ENCODE measurements around the gene ZDHHC16. TPM values are rescaled to one million over a fixed set of nuclear protein-coding genes. Genes with fewer than 3 reads are reported as not detected.
A peak's percentile ranks its signal among the peaks of the same experiment; 100 is the strongest.
"Not testable (repeated sequence)": the region's sequence is repeated elsewhere in the genome, so short reads cannot be mapped to it uniquely, and the experiment has no call there.

ZDHHC16 gene
- total RNA-seq, 1 donor from 2014 or later = 28.0 TPM

DNA sequence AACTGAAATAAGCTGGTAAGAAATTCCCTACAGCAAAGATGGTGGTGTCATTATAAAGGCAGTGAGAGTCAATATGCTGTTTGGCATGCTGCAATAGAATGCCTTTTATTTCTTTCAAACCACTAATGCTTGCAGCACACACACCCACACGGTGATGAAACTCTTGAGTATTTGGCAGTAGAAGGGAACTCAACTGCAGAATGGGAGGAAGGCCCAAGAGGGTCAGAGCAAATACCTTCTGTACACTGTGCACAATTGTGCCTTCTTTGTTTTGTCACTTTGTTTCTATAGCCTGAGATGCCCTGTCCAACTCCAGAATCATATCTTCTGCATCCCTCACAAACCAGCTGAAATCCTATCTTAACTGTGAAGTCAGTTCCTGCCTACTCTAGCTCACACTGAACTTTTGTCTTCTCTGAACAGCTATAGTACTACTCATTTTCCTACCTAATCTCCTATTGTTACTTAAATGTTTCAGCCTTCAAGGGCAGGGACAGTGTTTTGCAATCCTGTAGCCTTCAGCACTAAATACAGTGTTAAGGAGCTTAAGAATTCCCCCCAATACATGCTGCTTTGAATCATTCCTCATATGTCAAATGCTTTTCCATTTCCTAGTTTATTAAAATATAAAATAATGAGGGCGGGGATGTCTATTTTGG, 30.1 kb downstream of the ZDHHC16 start:
- DNase-seq (ENCODE audit: low spot score) = no peak

DNA sequence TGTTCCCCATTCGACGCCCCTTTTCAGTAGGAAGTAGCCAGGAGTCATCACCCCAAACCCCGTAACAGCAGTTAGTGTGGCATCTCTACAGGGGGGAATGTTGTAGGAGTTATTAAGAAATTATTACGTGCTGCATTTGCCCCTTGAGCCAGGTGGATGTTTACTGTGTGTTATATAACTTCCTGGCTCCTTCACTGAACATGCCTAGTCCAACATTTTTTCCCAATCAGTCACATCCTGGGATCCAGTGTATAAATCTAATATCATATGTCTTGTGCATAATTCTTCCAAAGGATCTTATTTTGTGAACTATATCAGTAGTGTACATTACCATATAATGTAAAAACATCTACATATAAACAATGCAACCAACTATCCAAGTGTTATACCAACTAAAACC, 33.4 kb downstream of the ZDHHC16 start:
- not testable (repeated sequence) for DNase-seq (ENCODE audit: low spot score)

DNA sequence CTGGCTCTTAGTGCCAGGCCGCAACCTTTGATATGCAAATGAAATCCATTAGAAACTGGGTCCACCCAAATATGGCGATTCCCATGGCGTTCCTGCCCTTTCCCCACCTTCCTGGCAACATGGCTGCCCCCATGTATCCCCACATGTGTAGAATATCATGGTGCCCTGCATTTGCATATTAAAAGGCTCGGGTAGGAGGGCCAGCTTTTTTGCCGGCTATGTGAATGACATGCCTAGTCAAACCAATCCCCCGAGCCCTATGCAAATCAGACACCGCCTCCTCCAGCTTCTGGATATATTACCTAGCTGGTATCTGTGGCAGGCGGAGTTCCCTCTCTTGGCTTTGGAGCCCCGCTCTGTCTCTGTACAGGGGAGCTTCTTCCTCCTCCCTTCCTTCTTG, 34.0 kb downstream of the ZDHHC16 start:
- peak; percentile 57 for DNase-seq (ENCODE audit: low spot score)

DNA sequence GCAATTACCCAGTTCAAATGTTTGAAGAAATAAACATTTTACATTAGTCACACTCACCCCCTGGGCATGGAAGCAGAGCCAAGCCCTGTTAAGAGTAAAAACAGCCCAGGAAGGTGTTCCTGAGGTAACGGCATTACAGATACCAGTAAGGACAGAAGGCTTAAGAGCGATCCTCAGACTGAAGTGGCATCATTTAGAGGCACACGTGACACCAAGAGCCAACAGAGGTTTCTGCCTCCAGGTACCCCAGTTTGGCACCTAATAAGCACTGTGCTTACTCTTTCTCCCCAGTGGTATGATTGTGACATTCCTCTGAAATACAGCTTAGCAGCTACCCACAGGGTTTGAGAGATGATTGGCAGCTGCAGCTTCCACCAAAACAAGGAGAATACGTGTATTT, 35.1 kb downstream of the ZDHHC16 start:
- no peak for DNase-seq (ENCODE audit: low spot score)

DNA sequence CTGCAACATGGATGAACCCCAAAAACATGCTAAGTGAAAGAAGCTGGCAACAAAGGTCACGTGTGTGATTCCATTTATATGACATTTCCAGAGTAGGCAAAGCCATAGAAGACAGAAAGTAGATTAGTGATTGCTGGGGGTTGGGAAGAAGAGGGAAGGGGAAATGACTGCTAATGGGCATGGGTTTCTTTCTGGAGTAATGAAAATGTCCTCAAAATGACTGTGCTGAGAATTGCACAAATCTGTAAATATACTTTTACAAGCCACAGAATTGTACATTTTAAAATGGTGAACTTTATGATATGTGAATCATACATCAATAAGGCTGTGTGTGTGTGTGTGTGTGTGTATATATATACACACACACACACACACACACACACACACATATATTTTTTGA, 36.4 kb downstream of the ZDHHC16 start:
- no peak for DNase-seq (ENCODE audit: low spot score)

DNA sequence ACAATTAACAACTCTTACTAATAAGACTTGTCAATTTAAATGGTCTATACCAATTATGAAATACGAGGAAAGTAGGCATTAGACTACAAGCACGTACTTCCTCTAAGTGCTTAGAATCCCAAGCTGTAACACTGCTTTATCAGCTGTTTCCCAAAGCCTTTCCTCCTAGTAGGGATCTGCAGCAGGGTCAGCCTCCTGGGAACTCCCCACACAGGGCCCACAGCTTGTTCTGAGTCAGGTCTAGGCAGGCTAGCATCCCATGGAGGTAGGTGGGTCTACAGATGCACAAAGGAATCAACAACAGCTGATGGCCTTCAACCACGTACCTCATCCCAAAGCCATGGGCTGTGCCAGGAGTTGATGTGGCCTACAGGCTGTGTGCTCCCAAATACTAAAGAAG, 37.5 kb downstream of the ZDHHC16 start:
- DNase-seq (ENCODE audit: low spot score) = peak; percentile 26

DNA sequence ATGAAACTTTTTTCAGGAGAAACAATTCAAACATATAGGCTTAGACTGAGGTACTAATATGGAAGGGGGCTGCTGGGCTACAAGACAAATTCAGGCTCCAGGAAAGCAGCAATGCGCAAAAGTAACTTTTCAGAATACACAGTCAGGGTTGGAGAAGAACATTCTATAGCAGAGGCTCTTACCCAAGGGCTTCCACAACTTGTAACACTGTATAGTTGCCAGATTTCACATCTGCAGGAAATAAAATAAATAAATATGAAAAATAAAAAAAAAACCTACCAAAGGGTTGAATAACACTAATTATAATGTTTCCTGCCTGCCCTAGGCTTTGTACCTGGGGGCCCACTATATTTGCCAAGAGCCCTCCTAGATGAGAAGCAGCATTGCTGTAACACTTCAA, 37.9 kb downstream of the ZDHHC16 start:
- DNase-seq (ENCODE audit: low spot score) = no peak

DNA sequence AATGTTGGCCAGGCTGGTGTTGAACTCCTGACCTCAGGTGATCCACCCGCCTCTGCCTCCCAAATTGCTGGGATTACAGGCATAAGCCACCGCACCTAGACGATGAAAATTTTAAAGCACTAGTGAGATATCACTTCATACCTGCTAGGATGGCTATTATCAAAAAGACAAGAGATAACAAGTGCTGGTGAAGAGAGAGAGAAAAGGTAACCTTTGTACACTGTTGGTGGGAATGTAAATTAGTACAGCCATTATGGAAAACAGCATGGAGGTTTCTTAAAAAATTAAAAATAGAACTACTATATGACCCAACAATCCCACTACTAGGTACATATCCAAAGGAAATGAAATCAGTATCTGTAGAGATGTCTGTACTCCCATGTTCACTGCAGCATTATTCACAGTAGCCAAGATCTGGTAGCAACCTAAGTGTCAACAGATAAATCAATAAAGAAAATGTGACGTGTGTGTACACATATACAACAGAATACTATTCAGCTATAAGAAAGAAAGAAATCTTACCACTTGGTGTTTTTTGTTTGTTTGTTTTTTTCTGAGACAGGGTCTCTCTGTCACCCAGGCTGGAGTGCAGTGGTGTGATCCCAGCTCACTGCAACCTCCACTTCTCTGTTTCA, 39.8 kb downstream of the ZDHHC16 start:
- peak; percentile 9 for DNase-seq (ENCODE audit: low spot score)

DNA sequence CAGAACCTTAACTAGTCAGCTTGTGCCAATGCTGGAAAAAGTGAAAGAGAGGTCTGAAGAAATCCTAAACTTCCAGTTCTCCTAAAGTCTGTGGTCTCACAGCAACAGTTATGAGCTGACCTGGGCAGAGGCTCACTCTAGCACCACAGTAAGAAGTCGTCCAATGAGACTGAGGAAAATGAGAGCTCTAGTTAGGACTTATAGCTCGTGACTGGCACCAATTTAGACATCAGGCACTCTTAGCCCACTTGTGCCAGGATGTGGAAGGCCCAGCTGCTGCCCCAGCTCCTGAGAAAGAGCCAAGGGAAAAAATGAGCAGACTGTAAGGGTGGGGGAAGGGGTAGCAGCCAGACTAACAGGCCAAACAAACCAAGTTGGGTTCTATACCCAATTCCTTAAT, 44.6 kb downstream of the ZDHHC16 start:
- DNase-seq (ENCODE audit: low spot score) = no peak

DNA sequence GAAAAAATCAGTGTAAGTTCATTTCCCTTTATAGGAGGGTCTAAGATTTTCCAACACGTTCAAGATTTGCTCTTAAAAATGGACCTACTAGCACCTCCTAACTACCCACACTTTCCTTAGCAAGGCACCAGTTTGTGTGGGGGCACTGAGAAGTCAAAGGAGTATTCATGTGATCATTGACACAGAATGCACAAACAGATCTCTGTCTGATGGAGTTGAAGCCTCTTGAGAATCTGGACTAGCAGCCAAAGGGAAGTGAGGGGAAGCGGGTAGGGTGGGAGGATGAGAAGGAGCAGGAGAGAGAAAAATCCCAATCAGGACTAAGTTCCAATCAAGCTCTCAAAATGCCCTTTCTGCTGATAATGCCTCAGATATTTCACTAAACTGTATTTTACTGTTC, 48.2 kb downstream of the ZDHHC16 start:
- DNase-seq (ENCODE audit: low spot score) = no peak

DNA sequence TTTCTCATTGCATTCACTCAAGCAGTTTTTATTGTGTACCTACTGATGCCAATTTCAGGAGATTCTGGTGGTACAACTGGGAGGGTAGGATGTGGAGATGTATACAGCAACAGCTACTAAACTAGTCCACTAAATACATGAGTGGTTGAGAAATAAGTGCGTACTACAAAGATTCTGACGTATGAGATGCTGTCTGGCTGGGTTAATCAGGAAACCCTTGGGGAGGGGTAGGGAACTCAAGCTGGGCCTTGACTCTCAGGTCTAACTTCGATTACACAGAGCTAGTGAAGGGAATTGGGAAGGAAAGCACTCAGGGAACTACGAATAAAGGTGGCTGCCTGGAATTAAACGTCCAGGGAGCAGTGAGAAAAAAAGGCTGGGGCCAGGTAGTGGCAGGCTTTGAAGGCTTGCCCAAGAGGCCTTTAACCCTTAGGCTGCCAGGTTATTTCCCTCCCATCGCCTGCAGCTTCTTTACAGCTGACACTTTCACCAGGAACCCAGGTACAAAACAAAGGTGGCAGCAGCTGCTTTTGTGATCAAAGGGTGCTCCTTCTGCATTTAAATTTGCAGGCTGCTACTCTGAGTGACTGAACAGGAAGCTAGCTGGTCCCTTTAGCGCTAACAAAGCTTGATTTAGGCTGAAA, 49.0 kb downstream of the ZDHHC16 start:
- no peak for DNase-seq (ENCODE audit: low spot score)

DNA sequence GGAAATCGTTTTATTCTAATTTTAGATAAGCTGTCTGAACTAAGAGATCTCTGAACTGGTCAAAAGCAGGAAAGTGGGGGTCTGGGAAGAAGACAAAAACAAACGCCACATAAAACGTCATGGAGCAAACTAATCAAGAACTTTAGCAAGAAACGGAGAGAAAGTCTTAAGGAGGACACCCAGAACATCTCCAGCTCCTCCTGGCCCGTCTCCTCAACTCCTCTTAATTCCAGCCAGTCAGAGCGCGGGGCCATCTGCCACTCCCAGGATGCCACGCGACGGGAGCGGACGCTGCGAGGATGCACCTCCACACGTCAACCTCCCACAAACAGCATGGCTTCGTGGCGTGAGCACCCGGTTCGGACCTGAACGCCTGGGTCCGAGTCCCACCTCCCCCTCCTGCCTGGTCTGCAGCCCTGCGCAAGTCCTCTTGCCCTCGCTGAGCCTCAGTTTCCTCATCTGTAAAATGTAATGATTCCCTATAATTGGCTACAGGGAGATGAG, 51.6 kb downstream of the ZDHHC16 start:
- DNase-seq (ENCODE audit: low spot score) = peak; percentile 94

DNA sequence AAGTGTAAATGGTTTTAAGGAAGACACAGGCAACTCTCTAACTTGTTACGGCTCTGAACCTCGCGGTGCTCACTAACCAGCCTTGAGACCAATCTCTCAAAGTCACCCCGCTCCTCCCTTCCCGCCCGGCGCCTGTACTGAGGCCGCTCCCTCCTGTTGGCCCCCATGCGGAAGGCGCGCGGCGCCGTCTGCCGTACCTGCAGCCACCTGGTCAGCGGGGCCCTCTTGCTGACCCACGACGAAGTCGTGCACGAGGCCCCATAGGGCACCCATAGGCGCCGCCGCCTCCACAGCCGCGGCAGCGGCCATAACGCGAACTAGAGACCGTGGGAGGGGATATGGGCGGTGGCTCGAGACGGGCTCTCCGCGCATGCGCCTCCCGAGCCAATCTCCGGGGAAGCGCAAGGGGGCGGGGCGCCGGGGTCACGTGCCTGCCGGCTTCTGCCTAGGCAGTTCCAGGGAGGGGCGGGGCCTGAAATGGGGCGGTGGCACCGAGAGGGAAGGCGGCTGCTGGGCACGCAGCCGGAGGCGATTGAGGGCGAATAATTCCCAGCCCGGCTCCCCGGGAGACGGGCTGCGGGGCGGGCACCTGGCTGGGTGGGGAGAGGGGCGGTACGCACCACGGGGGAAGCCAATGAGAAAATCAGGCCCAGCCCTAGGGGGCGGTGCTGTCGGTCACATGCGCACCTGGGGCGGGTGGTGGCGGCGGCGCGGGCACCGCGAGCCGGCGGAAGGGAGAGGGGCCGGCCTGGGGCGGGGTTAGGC, 52.3 kb downstream of the ZDHHC16 start, which contains the start of gene MMS19:
TSS of gene MMS19 (minus strand) at position 347 of the 765 bp plus-strand sequence. CDS start at position 309, 38 bp downstream.
- DNase-seq (ENCODE audit: low spot score) = peak; percentile 100

DNA sequence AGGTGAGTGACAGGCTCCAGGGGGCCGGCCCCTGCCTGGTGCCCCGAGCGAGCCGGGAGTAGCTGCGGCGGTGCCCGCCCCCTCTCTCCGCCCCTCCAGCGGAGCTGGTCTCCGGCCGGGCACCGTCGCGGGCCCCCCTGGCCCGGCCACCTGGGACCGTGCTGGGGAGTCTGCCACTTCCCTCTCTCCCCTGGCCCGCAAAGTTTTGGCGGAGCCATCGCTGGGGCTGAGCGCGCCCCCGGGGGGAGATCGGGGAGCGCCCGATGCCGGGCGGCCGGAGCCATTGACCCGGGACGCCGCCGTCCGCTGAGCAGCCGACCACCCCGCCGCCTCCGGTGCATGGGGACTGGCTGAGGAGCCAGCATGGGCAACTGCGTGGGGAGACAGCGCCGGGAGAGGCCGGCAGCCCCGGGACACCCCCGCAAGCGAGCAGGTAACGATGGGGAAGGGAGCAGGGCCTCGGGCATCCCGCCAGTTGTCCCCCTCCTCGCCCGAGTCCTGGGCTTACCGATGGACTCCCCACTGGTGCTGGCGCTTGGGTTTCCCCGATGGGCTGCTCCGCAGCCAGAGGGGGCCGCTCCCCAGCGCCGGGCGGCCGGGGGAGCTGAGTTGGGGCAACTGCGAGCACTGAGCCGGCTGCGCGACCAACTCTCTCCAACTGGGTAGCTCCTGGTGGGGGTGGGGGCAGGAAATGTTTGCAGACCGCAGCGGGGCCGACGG, 53.0 kb downstream of the ZDHHC16 start, which contains the start of gene UBTD1:
TSS of gene UBTD1 (plus strand) at position 84 of the 720 bp plus-strand sequence. CDS start at position 364, 280 bp downstream.
- DNase-seq (ENCODE audit: low spot score) = peak; percentile 90

DNA sequence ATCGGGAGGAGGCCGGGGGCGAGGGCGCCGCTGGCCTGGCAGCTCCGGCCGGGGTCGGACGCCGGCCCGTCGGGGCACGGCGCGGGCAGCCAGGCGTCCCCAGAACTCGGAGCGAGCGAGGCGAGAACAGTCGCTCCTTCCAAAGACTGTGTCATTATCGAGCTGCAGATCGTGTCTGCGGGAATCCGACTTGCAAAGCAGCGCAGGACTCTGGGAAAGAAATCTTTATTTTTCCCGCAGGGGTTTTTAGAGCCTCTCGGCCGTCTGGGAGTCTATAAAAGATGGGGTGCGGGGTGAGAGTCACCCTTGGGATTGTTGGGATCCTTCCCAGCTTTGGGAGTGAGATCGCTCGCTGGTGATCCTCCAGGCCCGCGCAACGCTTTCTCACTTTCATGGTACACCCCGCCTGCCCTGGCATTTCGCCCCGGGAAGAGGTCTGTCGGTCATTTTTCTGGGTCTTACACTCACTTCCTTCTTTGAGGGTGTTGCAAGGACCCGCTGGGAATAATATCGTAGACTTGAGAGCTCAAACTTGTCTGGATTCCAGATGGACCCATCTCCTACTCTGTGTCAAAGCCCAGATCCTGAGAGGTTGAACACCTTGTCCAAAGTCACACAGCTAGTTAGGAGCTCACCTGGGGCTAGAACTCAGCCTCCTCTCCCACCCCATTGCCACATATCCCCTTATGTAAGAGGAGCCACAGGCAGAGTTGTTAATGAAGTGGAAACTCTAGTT, 53.8 kb downstream of the ZDHHC16 start:
- no peak for DNase-seq (ENCODE audit: low spot score)

DNA sequence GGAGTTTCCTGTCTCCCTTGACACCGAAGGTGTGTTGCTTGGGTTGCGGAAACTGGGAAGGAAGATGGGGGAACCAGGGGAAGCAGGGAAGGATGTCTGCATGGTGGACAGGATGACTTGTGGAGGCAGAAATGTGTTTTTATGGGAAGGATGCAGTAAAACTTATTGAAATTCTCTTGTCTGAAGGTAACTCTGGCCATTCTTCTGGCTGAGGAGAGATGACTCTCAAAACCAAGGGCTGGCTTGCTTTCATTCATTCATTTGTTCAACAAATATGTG, 54.3 kb downstream of the ZDHHC16 start:
- DNase-seq (ENCODE audit: low spot score) = no peak

DNA sequence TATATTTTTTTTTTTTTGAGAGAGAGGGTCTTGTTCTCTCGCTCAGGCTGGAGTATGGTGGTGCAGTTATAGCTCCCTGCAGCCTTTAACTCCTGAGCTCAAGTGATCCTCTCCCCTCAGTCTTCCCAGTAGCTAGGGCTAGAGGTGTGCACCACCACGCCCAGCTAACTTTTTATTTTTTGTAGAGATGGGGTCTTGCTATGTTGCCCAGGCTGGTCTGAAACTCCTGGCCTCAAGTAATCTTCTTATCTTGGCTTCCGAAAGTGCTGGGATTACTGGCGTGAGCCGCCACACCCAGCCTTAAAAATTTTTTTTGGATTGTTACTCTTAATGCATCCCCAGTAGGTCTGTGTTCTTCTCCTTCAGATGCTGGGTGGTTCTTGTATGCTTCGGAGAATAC, 56.9 kb downstream of the ZDHHC16 start:
- no peak for DNase-seq (ENCODE audit: low spot score)

DNA sequence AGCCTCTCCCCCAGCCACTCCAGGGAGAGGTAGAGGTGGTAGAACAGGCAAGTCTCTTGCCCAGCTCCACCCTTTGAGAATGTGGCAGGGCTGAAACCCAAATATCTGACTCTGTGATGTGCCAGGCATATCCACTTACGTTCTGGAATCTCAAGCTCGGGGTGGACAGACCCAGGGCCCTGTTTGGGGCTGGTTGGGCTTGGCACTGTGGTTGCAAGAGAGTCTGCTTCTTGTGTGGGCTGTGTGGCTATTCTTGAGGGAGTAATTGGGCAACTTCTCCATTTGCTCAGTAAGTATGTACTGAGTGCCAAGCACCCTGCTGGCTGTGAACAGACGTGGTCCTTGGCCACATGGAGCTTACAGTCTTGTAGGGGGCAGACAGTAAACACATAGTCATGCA, 57.4 kb downstream of the ZDHHC16 start:
- no peak for DNase-seq (ENCODE audit: low spot score)

DNA sequence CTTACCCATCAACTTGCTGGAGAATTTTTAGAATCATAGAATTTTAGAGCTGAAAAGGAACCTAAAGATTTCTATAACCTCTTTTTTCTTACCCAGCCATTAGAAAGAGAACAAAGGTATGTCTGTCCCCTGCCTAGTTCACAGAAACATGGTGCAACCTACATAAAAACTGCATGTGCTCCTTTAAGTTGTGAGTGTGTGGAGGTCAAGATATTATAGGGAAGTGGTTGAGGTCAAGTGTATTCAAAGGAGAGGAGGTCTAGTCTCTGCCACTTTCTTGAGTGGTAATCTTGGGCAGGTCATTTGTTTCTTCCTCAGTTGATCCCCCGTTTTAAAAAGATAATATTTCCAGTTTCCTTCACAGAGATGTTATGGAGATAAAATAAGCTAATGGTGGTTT, 59.2 kb downstream of the ZDHHC16 start:
- no peak for DNase-seq (ENCODE audit: low spot score)
